HEK293 (cell line): Measurements from ENCODE around the gene CABP7.

Source experiments
- CTCF ChIA-PET: fragments of 350-600 bp; formaldehyde crosslinking; extraction: SDS; loops from one replicate; lab custom pipeline; 2021; ENCODE audit warnings: antibody characterized with exemption; lab: Yijun Ruan, JAX
- POLR2A ChIA-PET: fragments of 300-600 bp; formaldehyde crosslinking; extraction: SDS; loops from one replicate; lab custom pipeline; 2020; ENCODE audit warnings: antibody characterized with exemption, inconsistent platforms; lab: Yijun Ruan, JAX
- H3K27ac ChIP-seq: fragments of 200-500 bp; sonication (Bioruptor generic); 2 replicates; pipeline ENCODE4 v1.5.1; 2014; ENCODE audit warnings: low read depth, low read length, control low read depth, inconsistent platforms; ENCODE audit errors: extremely low read depth
- H3K36me3 ChIP-seq, 2 experiments: fragments of 200-500 bp in 1 of 2; sonication (Bioruptor generic) in 1 of 2; 1 replicate in 1 of 2; 2 replicates in 1 of 2; pipeline ENCODE4 v1.5.1; 2014 to 2017; ENCODE audit warnings: inconsistent platforms in 2 of 2, low read length in 2 of 2; ENCODE audit not compliant: control insufficient read depth in 2 of 2, insufficient read depth in 1 of 2
- H3K4me1 ChIP-seq: fragments of 200-500 bp; sonication (Bioruptor generic); 2 replicates; pipeline ENCODE4 v1.5.1; 2014; ENCODE audit warnings: mild to moderate bottlenecking, low read length, inconsistent platforms; ENCODE audit not compliant: control insufficient read depth, insufficient read depth
- H3K4me3 ChIP-seq: 2 replicates; pipeline ENCODE4 v1.5.1; 2011; ENCODE audit warnings: low read depth, mild to moderate bottlenecking, control low read depth, low read length, moderate library complexity
- H3K9me3 ChIP-seq: fragments of 200-500 bp; sonication (Bioruptor generic); 2 replicates; pipeline ENCODE4 v1.5.1; 2014; ENCODE audit warnings: low read depth, low read length, inconsistent platforms; ENCODE audit not compliant: control insufficient read depth, insufficient read depth
- CTCF ChIP-seq: fragments of 450-650 bp; formaldehyde crosslinking; IDR thresholded peaks from 2 replicates; pipeline ENCODE4 v1.5.1; 2016; ENCODE audit warnings: missing biosample characterization, missing genetic modification characterization
- FEZF1 ChIP-seq: fragments of 450-650 bp; formaldehyde crosslinking; IDR thresholded peaks from 2 replicates; pipeline ENCODE4 v1.5.1; 2016; ENCODE audit warnings: missing biosample characterization, missing genetic modification characterization
- KLF17 ChIP-seq: fragments of 450-650 bp; formaldehyde crosslinking; IDR thresholded peaks from 2 replicates; pipeline ENCODE4 v1.5.1; 2016; ENCODE audit warnings: missing biosample characterization, missing genetic modification characterization
- MEIS1 ChIP-seq: sonication (generic); formaldehyde crosslinking; IDR thresholded peaks from 2 replicates; pipeline ENCODE4 v1.8.1; 2022; ENCODE audit warnings: missing genetic modification reagents, mild to moderate bottlenecking, borderline replicate concordance
- PRDM1 ChIP-seq: fragments of 450-650 bp; formaldehyde crosslinking; IDR thresholded peaks from 2 replicates; pipeline ENCODE4; 2016; ENCODE audit warnings: missing biosample characterization, missing genetic modification characterization
- TSHZ1 ChIP-seq: fragments of 450-650 bp; formaldehyde crosslinking; IDR thresholded peaks from 2 replicates; pipeline ENCODE4 v1.5.1; 2016; ENCODE audit warnings: missing biosample characterization, missing genetic modification characterization, borderline replicate concordance
- ZBTB8A ChIP-seq: fragments of 450-650 bp; formaldehyde crosslinking; IDR thresholded peaks from 2 replicates; pipeline ENCODE4 v1.5.1; 2016; ENCODE audit warnings: missing biosample characterization, missing genetic modification characterization
- ZNF10 ChIP-seq: fragments of 450-650 bp; formaldehyde crosslinking; IDR thresholded peaks from 2 replicates; pipeline ENCODE4 v1.5.1; 2017; ENCODE audit warnings: missing biosample characterization, missing genetic modification characterization
- ZNF184 ChIP-seq: fragments of 450-650 bp; IDR thresholded peaks from 2 replicates; pipeline ENCODE4 v1.5.1; 2018; ENCODE audit warnings: missing biosample characterization, mild to moderate bottlenecking, missing genetic modification characterization
- ZNF19 ChIP-seq: fragments of 450-650 bp; formaldehyde crosslinking; IDR thresholded peaks from 2 replicates; pipeline ENCODE4; 2016; ENCODE audit warnings: missing biosample characterization, missing genetic modification characterization, low read depth
- ZNF302 ChIP-seq: fragments of 450-650 bp; formaldehyde crosslinking; IDR thresholded peaks from 2 replicates; pipeline ENCODE4 v1.5.1; 2016; ENCODE audit warnings: missing biosample characterization, missing genetic modification characterization, low read depth
- ZNF426 ChIP-seq: fragments of 450-650 bp; formaldehyde crosslinking; IDR thresholded peaks from 2 replicates; pipeline ENCODE4 v1.5.1; 2017; ENCODE audit warnings: missing biosample characterization, missing genetic modification characterization, mild to moderate bottlenecking, inconsistent platforms, moderate library complexity
- ZNF529 ChIP-seq: fragments of 450-650 bp; formaldehyde crosslinking; IDR thresholded peaks from 2 replicates; pipeline ENCODE4 v1.5.1; 2017; ENCODE audit warnings: missing genetic modification characterization, missing biosample characterization; ENCODE audit not compliant: insufficient replicate concordance
- ZNF555 ChIP-seq: fragments of 450-650 bp; formaldehyde crosslinking; conservative IDR thresholded peaks from 2 replicates; pipeline ENCODE4 v1.5.1; 2017; ENCODE audit warnings: missing biosample characterization, mild to moderate bottlenecking, missing genetic modification characterization, inconsistent platforms
- ZNF76 ChIP-seq: fragments of 450-650 bp; formaldehyde crosslinking; IDR thresholded peaks from 2 replicates; pipeline ENCODE4; 2016; ENCODE audit warnings: low read depth, missing biosample characterization, missing genetic modification characterization, borderline replicate concordance
- ZNF768 ChIP-seq: fragments of 450-650 bp; formaldehyde crosslinking; IDR thresholded peaks from 2 replicates; pipeline ENCODE4 v1.5.1; 2018; ENCODE audit warnings: missing biosample characterization, mild to moderate bottlenecking, missing genetic modification characterization

Gene CABP7

GRCh38 chr22:29748248-29748893 is 28.6 kb downstream of the CABP7 start:
- TF ChIP-seq ZNF426 (tag by site-specific recombination) (no peak), ZNF76 (tag by site-specific recombination) (no peak), PRDM1 (no peak), TSHZ1 (no peak), MEIS1 (CRISPR knock-in tag) (no peak), KLF17 (tag by site-specific recombination) (no peak), ZNF184 (no peak), ZNF529 (tag by site-specific recombination) (no peak), CTCF (tag by site-specific recombination) (no peak), ZNF302 (tag by site-specific recombination) (no peak), FEZF1 (no peak), ZBTB8A (tag by site-specific recombination) (no peak), ZNF555 (tag by site-specific recombination) (no peak), ZNF19 (no peak)
- Histone ChIP-seq H3K36me3 (peaks cover 0 to 31% of the 10 kb centered on the region in 2 experiments; a peak in 2 of 3 replicates), H3K27ac (no peak overlapping the region), H3K4me3 (no peak overlapping the region), H3K4me1 (no peaks in the 10 kb centered on the region), H3K9me3 (no peaks in the 10 kb centered on the region)
- POLR2A ChIA-PET, result interaction anchor here (0.6 kb wide), 1 partner anchor 305 kb away, joined by 3 read pairs; no protein-coding TSS in a partner anchor
- CTCF ChIA-PET, result interaction anchor here (1.4 kb wide), 1 partner anchor 59 kb away, joined by 3 read pairs; no protein-coding TSS in a partner anchor

GRCh38 chr22:29750029-29750428 is 30.2 kb downstream of the CABP7 start:
- POLR2A ChIA-PET, result no interaction called here
- TF ChIP-seq ZNF768 (tag by site-specific recombination) (peak; percentile 56; the same call in 1 of the 2 replicates), ZNF10 (tag by site-specific recombination) (no peak)
- H3K27ac ChIP-seq, result no peak overlapping the region
- no peaks in the 10 kb centered on the region for H3K9me3 ChIP-seq
- H3K4me3 ChIP-seq, result no peak overlapping the region
- H3K36me3 ChIP-seq, result peaks cover 0 to 27% of the 10 kb centered on the region in 2 experiments; a peak in 2 of 3 replicates
- H3K4me1 ChIP-seq, result no peaks in the 10 kb centered on the region
- CTCF ChIA-PET, result interaction anchor here (0.9 kb wide), 1 partner anchor 104 kb away, joined by 3 read pairs; no protein-coding TSS in a partner anchor
